T-helper 17 cell (primary cell): ENCODE data around the gene IGF2R. TPM values are rescaled to one million over a fixed set of nuclear protein-coding genes. Genes with fewer than 3 reads are reported as not detected.
"Not testable (repeated sequence)": the region's sequence is repeated elsewhere in the genome, so short reads cannot be mapped to it uniquely, and the experiment has no call there.

Experiments used
- ATAC-seq: fragments of 150-1000 bp; cut with Tn5 transposase; 2 replicates; pipeline ENCODE4 v1.10.0; 2021; ENCODE audit warnings: mild to moderate bottlenecking, moderate library complexity
- DNase-seq, 3 donors: peaks; one replicate each; pipeline versions ENCODE4 v3.0.0 to v3.0.0-alpha.2; 2020 to 2021
- H3K9me3 ChIP-seq: one replicate; pipeline ENCODE4 v1.7.0; 2013; ENCODE audit warnings: low read length, mild to moderate bottlenecking; ENCODE audit not compliant: control insufficient read depth, poor library complexity, severe bottlenecking
- H3K27ac Mint-ChIP-seq: one replicate; pipeline ENCODE4 v1.8.0; 2022; ENCODE audit warnings: mild to moderate bottlenecking, moderate library complexity, mixed read lengths
- H3K27me3 Mint-ChIP-seq: one replicate; pipeline ENCODE4 v1.8.0; 2022; ENCODE audit warnings: mixed read lengths
- H3K36me3 Mint-ChIP-seq: one replicate; pipeline ENCODE4 v1.8.0; 2022; ENCODE audit warnings: low read depth, mixed read lengths
- H3K4me1 Mint-ChIP-seq: one replicate; pipeline ENCODE4 v1.8.0; 2022; ENCODE audit warnings: mild to moderate bottlenecking, mixed read lengths
- H3K4me3 Mint-ChIP-seq: one replicate; pipeline ENCODE4 v1.8.0; 2022; ENCODE audit warnings: mild to moderate bottlenecking, moderate library complexity, mixed read lengths
- total RNA-seq, 4 donors: library from RNA in 2 of 4; stranded (reverse) in 2 of 4; gene quantifications; one replicate each; pipeline ENCODE4 v1.2.3 and lab custom pipeline; 2022 to 2026

The IGF2R gene
- total RNA-seq, 2 donors from 2014 or later = 56.7 to 59.5 TPM

DNA sequence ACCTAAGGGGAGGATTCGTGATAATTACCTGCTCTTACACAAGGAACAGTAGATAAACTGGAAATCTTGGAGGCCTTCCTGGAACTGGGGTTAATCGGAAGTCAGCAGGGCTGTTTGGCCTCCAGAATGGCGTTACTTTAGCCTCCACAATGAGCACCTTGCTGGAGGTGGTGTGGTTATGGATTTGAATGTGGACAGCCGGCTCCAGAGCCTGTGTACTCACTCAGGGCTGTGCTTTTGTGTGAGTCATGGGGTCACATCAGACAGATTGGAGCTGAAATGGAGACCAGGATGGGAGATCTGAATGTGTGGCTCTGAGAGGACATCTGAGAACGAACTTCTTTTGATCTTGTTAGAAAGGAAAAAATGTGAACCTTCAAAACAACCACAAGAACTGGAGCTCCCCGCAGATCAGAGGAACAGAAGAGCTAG lies 30.4 kb downstream of the IGF2R start:
- H3K27ac Mint-ChIP-seq = peak overlapping the region; percentile 29
- peaks cover 14% of the 10 kb centered on the region for H3K36me3 Mint-ChIP-seq
- no peaks in the 10 kb centered on the region for H3K27me3 Mint-ChIP-seq
- DNase-seq (no peak), ATAC-seq (peak; percentile 37)
- H3K4me3 Mint-ChIP-seq = peak overlapping the region; percentile 19
- H3K4me1 Mint-ChIP-seq = peaks cover 51% of the 10 kb centered on the region
- H3K9me3 ChIP-seq = no peaks in the 10 kb centered on the region

- Mint-ChIP-seq H3K36me3 (peaks cover 12% of the 10 kb centered on the region), H3K27ac (no peak overlapping the region), H3K4me1 (peaks cover 48% of the 10 kb centered on the region), H3K27me3 (no peaks in the 10 kb centered on the region), H3K4me3 (no peak overlapping the region)
- ATAC-seq = no peak
- DNase-seq = no peak
- H3K9me3 ChIP-seq = no peaks in the 10 kb centered on the region
Measured at GRCh38 chr6:160000280-160000704, 31.4 kb downstream of the IGF2R start.

DNA sequence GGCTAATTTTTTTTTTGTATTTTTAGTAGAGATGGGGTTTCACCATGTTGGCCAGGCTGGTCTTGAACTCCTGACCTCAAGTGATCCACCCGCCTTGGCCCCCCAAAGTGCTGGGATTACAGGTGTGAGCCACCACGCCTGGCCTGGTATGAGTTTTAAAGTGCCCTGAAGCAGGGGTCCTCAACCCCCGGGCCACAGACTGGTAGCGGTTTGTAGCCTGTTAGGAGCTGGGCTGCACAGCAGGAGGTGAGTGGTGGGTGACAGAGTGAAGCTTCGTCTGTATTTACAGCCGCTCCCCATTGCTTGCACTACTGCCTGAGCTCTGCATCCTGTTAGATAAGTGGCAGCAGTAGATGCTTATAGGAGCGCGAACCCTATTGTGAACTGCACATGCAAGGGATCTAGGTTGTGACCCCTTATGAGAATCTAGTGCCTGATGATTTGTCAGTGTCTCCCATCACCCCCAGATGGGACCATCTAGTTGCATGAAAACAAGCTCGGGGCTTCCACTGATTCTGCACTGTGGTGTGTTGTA lies 32.1 kb downstream of the IGF2R start:
- peaks cover 46% of the 10 kb centered on the region for H3K4me1 Mint-ChIP-seq

GRCh38 chr6:160002882-160003281 lies 34.0 kb downstream of the IGF2R start:
- DNase-seq = no peak
- peaks cover 9% of the 10 kb centered on the region for H3K36me3 Mint-ChIP-seq
- peaks cover 45% of the 10 kb centered on the region for H3K4me1 Mint-ChIP-seq
- H3K9me3 ChIP-seq = no peaks in the 10 kb centered on the region
- no peak overlapping the region for H3K27ac Mint-ChIP-seq
- H3K27me3 Mint-ChIP-seq = no peaks in the 10 kb centered on the region
- no peak overlapping the region for H3K4me3 Mint-ChIP-seq
- ATAC-seq = no peak

More for the DNA sequence above, 32.1 kb downstream of the IGF2R start:
- DNase-seq, H3K4me3 Mint-ChIP-seq, ATAC-seq, H3K36me3 Mint-ChIP-seq, H3K27ac Mint-ChIP-seq, H3K27me3 Mint-ChIP-seq, H3K9me3 ChIP-seq: not testable (repeated sequence)

- Mint-ChIP-seq H3K36me3 (peaks cover 11% of the 10 kb centered on the region), H3K27me3 (no peaks in the 10 kb centered on the region), H3K4me1 (peaks cover 45% of the 10 kb centered on the region), H3K27ac (no peak overlapping the region), H3K4me3 (no peak overlapping the region)
- DNase-seq (no peak), ATAC-seq (peak; percentile 35)
- H3K9me3 ChIP-seq = no peaks in the 10 kb centered on the region
Measured at GRCh38 chr6:160004018-160004417, 35.1 kb downstream of the IGF2R start.

DNA sequence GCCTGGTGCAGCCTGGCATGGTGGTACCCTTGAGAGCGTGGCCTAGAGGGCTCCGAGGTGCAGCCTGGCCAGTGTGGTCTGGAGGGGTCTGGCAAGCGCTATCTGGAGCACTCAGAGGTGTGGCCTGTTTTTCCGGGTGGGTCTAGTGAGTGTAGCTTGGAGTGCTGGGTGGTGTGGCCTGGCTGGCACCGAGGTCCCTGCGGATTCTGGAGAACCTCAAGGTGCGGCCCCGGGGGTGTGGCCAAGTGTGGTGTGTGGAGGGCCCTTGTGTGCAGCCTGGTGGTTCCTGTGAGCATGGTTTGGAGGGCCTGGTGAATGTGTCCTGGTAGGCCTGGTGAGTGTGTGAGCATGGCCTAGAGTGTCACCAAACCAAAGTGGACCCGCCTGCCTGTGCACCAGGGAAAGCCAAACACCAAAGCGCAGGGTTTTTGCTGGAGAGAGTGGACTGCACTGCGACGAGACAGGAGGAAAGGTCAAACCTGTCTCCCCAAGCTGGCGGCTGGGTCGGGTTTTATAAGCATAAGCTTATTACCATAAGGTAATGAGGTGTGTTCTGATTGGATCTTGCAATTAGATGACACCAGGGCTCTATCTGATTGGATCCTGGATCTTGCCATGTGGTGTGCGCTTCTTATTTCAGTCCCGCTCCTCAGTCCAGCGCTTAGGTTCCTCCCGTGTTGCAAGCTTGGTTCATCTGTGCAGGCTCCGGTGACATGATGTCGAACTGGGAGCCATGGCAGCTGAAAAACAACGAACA lies 35.7 kb downstream of the IGF2R start:
- H3K27ac Mint-ChIP-seq = no peak overlapping the region
- H3K36me3 Mint-ChIP-seq = peaks cover 7% of the 10 kb centered on the region
- no peak for DNase-seq
- no peak overlapping the region for H3K4me3 Mint-ChIP-seq
- H3K27me3 Mint-ChIP-seq = no peaks in the 10 kb centered on the region
- H3K4me1 Mint-ChIP-seq = peaks cover 40% of the 10 kb centered on the region
- H3K9me3 ChIP-seq = no peaks in the 10 kb centered on the region
- ATAC-seq = peak; percentile 23

DNA sequence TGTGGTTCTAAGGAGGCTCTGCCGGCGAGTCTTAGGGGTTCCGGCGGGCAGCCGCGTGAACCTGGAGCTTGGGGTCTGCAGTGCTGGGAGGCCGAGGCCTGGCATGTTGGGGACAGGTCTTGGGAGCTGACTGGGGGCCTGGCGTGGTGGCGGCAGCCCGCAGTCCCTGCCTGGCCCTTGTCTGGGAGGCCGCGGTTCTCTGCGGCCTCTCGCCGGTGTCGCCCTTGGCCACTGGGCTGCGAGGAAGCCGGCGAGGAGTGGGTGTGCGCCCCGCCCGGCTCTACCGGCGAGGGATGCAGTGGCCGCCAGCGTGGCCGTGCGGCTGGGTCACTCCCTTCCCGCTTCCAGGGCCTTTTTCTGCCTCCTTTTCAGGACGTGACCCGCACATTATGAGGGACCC lies 36.3 kb downstream of the IGF2R start:
- ATAC-seq (no peak), DNase-seq (no peak)
- Mint-ChIP-seq H3K4me3 (no peak overlapping the region), H3K36me3 (peaks cover 6% of the 10 kb centered on the region), H3K27ac (no peak overlapping the region), H3K27me3 (no peaks in the 10 kb centered on the region), H3K4me1 (peaks cover 34% of the 10 kb centered on the region)
- H3K9me3 ChIP-seq = no peaks in the 10 kb centered on the region

DNA sequence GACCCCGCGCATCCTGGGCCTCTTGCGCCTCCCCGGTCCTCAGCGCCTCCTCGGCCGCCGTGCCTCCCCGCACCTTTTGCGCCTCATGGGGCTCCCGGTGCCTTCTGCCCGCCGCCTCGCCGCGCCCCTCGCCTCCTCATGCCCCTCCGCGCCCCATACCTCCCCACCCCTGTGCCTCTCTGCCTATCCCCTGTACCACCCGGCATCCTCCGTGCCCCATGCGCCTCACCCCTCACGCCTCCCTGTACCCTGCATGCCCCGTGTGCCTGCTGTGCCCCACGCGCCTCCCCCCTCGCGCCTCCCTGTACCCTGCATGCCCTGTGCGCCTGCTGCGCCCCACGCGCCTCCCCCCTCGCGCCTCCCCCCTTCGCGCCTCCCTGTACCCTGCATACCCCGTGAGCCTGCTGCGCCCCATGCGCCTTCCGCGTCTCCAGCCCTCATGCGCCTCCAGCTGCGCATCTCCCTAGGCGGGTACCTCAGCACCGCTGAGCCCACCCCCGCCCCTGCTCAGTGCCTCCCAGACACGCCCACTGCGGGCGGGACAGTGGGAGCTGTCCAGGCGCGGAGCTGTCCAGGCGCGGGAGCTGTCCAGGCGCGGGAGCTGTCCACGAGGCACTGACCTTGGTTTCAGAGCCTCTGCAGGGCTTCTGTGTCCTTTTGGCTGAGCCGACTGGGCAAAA lies 37.1 kb downstream of the IGF2R start:
- no peaks in the 10 kb centered on the region for H3K27me3 Mint-ChIP-seq
- no peak overlapping the region for H3K27ac Mint-ChIP-seq
- peak overlapping the region; percentile 59 for H3K4me3 Mint-ChIP-seq
- DNase-seq (no peak), ATAC-seq (peak; percentile 14)
- H3K9me3 ChIP-seq = no peaks in the 10 kb centered on the region
- peaks cover 32% of the 10 kb centered on the region for H3K4me1 Mint-ChIP-seq
- H3K36me3 Mint-ChIP-seq = peaks cover 5% of the 10 kb centered on the region

DNA sequence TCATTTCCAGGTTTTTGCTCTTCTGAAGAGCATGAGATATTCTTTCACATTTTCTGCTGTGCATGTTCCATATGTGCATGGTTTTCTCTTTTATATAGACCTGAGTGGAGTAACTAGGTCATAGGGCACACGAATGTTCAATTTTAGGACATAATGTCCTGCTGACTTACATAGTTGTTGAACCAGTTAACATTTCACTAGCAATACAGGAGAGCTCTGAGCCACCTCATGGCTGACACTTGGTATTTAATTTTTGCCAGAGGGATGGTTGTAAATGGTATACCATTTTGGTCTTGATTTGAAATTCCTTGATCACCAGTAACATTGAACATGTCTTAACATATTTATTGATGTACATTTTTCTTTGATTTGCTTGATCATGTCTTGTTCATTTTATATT lies 38.3 kb downstream of the IGF2R start:
- Mint-ChIP-seq H3K27me3 (no peaks in the 10 kb centered on the region), H3K4me3 (no peak overlapping the region), H3K27ac (no peak overlapping the region), H3K36me3 (peaks cover 10% of the 10 kb centered on the region), H3K4me1 (peaks cover 33% of the 10 kb centered on the region)
- H3K9me3 ChIP-seq = no peaks in the 10 kb centered on the region
- DNase-seq = no peak
- no peak for ATAC-seq

- no peak overlapping the region for H3K27ac Mint-ChIP-seq
- H3K4me3 Mint-ChIP-seq = no peak overlapping the region
- ATAC-seq (no peak), DNase-seq (no peak)
- no peaks in the 10 kb centered on the region for H3K27me3 Mint-ChIP-seq
- no peaks in the 10 kb centered on the region for H3K9me3 ChIP-seq
- peaks cover 10% of the 10 kb centered on the region for H3K36me3 Mint-ChIP-seq
- H3K4me1 Mint-ChIP-seq = peaks cover 30% of the 10 kb centered on the region
Measured at GRCh38 chr6:160007611-160008010, 38.7 kb downstream of the IGF2R start.

GRCh38 chr6:160010067-160010466 lies 41.2 kb downstream of the IGF2R start:
- no peak for DNase-seq
- no peak for ATAC-seq

GRCh38 chr6:160013987-160014868 lies 45.3 kb downstream of the IGF2R start:
- Mint-ChIP-seq H3K36me3 (peaks cover 8% of the 10 kb centered on the region), H3K4me1 (peaks cover 35% of the 10 kb centered on the region), H3K27ac (peak overlapping the region; percentile 90), H3K4me3 (peak overlapping the region; percentile 64), H3K27me3 (no peaks in the 10 kb centered on the region)
- DNase-seq = no peak
- peak; percentile 70 for ATAC-seq
- H3K9me3 ChIP-seq = no peaks in the 10 kb centered on the region

More at GRCh38 chr6:160010067-160010466, 41.2 kb downstream of the IGF2R start:
- no peaks in the 10 kb centered on the region for H3K9me3 ChIP-seq
- Mint-ChIP-seq H3K4me3 (peak overlapping the region; percentile 25), H3K36me3 (peaks cover 10% of the 10 kb centered on the region), H3K27ac (no peak overlapping the region), H3K27me3 (no peaks in the 10 kb centered on the region), H3K4me1 (peaks cover 31% of the 10 kb centered on the region)

GRCh38 chr6:160014869-160015182 lies 45.9 kb downstream of the IGF2R start:
- H3K9me3 ChIP-seq = no peaks in the 10 kb centered on the region
- peak overlapping the region; percentile 90 for H3K27ac Mint-ChIP-seq
- H3K4me3 Mint-ChIP-seq = peak overlapping the region; percentile 64
- no peaks in the 10 kb centered on the region for H3K27me3 Mint-ChIP-seq
- DNase-seq (no peak), ATAC-seq (no peak)
- peaks cover 8% of the 10 kb centered on the region for H3K36me3 Mint-ChIP-seq
- H3K4me1 Mint-ChIP-seq = peaks cover 36% of the 10 kb centered on the region
